NCI-H2196 (cell line): ENCODE measurements around the gene SDCCAG8.

ENCODE experiments used
- DNase-seq: peaks from one replicate; lab custom pipeline; 2025; ENCODE audit not compliant: unreplicated experiment; lab: John Stamatoyannopoulos, UW

SDCCAG8 gene

DNA sequence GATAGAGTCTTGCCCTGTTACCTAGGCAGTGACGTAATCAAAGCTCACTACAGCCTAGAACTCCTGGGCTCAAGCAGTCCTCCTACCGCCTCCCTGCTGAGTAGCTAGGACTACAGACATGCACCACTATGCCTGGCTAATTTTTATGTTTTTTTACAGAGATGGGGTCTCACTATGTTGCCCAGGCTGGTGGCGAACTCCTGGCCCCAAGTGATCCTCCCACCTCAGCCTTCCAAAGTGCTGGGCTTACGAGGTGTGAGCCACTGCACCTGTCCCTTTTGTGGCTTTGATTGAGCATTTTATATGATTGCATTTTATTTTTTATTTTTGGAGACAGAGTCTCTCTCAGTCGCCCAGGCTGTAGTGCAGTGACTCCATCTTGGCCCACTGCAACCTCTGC is 25.8 kb downstream of the SDCCAG8 start:
- no peak for DNase-seq

DNA sequence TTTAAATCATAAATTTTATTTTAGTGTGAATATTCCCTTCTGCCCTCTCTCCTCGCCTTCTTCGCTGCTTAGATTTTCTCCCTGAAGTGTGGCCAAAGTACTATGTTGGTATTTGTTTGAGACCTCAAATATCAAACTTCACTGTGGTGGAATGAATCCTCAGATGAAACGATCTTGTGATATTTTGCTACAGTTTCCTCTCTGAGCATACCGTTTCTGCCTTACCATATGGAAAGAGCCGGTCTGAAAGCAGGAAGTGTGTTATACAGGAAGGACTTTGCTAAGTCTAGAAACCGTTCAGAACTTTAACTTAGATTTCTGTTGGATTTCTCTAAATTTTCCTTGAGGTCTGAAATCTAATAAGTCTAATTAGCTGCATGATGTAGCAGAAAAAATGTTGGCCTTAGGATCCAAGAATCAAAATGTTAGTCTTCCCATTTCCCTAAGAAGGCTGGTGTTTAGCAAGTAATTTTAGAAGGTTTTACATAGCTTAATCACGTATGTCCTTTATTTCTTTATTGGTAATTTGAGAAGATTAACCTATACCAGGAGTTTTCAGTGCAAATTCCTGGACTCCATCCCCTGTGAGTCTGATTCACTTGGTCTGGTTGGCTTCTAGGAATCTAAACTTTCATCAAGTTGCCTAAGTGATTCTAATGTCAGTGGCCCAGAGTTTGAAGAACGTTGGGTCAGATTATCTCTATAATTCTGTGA is 30.7 kb downstream of the SDCCAG8 start:
- DNase-seq, result no peak

DNA sequence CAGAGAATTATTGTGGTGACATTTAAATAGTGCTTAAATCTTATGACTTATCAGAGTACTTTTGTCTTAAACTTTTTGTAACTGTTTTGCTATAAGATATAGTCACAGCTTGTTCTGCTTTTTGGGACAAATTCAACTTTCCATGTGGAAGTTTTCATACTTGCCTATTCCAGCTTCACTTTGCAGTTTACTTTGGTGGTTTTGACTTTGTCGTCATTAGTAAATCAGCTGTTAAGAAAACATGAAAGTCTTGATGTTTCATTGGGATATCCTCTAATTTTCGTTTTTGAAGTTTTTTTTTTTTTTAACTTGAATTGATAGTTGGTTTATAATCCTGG is 31.3 kb downstream of the SDCCAG8 start:
- no peak for DNase-seq

DNA sequence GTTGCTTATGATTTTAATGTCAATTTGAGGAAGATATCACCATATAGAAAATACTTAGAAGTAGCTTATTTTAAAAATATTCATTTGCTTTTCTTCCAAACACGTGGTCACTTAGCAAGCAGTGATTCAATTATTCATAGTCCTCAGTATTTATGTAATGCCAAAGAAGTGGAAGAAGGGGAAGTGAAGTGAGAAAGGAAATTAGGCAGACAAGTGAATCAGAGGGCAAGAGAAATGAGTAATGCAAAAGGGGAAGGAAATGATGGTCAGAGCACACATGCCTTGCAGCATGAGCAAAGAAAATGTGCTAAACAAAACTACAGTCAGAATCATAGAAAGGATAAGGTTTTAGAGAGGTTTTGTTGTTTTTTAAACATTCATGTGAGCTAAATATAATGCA is 31.8 kb downstream of the SDCCAG8 start:
- no peak for DNase-seq

DNA sequence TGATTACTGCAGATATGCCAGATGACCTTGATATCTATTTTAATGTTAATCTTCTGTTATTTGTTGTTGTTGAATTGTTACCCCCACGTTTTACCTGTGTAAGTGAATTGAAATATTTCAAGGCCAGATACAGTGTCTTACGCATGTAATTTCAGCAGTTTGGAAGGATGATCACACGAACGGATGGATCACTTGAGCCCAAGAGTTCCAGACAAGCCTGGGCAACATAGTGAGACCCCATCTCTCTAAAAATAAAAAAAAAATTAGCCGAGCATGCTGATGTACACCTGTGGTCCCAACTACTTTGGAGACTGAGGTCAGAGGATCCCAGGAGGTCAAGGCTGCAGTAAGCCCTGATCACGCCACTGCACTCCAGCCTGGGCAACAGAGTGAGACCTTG is 32.2 kb downstream of the SDCCAG8 start:
- DNase-seq, result no peak

DNA sequence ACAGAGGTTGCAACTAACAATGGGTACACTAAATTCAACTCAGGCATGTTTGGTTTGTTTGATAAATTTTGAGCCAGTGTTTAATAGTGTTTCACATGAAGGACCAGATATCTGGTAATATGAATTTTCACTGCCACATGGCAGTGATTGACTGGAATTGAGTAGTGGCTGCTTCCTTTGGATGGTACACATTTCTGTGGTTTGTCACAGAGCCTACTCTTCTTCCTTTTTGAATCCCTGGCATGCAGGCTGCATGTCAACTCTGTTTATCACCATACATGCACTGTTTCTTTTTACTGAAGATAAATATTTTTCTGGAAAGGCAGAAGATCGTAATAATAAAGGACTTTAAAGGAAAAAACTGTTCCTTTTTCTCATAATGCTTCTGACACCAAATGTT is 35.5 kb downstream of the SDCCAG8 start:
- DNase-seq, result no peak

DNA sequence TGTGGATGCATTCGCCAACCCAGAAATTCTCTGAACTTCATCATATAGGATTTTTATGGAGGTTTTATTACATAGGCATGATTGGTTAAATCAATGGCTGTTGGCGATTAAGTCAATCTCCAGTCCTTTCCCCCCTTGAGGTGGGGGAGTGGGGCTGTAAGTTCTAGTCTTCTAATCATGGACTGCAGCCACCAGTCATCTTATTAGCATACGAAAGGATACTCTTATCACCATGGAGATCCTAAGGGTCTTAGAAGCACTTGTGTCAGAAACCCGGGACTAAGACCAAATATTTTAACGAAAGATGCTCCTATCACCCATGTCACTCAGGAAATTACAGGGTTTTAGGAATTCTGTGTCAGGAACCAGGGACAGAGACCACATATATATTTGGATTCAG is 36.3 kb downstream of the SDCCAG8 start:
- no peak for DNase-seq

DNA sequence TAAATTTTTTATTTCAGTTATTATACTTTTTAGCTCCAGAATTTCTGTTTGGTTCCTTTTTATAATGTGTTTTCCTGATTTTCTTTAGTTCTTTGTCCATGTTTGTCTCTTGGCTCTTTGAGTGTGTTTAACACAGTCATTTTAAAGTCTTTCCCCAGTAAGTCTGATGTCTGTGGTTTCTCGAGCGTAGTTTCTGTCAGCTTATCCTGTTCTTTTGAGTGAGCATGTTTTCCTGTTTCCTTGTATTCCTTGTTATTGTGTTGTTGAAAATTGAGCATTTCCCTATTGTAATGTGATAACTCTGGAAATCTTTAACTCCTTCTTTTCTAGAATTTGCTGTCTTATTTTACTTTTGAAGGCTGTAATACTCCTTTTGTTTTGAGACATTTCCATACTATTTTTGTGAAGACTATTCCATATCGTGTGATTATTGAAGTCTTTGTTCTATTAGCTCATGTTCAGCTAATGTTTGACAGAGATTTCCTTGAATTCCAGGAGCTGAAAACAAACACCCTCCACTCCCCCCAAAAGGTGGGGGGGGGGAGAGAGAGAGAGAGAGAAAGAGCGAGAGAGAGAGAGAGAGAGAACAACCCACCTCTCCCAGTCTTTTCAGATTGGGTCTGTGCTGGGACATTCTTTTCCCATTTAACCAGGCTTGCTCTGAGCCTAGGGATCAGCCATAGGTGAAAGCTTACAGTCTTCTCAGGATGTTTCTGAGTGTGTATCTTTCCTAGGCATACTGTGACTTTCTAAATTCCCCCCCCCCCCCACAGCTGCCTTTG is 38.3 kb downstream of the SDCCAG8 start:
- DNase-seq, result no peak

DNA sequence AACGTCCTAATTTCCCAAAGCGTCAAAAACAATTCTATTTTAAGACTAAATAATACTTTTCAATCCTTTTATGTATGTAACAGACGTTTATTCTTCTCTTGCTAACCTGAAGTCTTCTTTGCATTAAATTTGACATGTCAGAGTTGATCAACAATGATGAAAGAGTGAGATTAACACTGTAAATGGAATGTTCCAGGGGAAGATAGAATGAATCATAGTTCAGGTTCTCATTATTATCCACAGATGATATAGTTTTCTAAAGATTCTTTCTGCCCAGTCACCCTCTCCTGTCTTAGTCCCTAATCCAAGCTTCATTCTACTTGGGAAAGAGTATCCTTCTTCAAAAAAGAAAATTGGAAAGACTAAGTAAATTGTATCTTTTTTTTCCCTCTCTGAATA is 38.9 kb downstream of the SDCCAG8 start:
- DNase-seq, result no peak

DNA sequence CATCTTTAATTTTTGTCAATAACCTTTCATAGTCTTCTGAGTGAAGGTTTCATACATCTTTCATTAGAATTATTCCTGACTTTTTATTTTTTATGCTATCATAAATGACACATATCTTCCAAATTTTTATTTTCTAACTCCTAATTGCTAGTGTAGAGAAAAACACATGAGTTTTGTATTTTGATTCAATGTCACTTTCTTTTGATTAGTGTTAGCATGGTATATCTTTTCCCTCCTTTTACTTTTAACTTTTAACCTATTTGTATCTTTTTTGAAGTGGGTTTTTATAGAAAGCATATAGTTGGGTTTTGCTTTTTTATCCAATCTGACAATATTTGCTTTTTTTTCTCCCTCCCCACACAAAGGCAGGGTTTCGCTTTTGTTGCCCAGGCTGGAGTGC is 43.2 kb downstream of the SDCCAG8 start:
- DNase-seq, result no peak

DNA sequence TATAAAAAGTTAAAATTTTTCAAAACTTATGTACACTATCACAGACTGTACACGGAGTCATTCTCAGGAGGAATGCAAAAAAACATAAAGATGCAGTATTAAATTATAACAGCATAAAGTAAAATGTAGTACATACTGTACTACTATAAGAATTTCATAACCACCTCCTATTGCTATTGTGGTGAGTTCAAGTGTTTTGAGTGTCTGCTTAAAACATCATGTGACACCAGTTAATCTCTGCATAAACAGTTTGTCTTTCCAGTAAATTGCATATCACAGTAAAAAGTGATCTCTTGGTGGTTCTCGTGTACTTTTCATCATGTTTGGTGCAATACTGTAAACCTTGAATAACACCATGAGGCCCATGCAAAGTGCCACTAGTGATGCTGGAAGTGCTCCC is 45.2 kb downstream of the SDCCAG8 start:
- DNase-seq, result no peak

DNA sequence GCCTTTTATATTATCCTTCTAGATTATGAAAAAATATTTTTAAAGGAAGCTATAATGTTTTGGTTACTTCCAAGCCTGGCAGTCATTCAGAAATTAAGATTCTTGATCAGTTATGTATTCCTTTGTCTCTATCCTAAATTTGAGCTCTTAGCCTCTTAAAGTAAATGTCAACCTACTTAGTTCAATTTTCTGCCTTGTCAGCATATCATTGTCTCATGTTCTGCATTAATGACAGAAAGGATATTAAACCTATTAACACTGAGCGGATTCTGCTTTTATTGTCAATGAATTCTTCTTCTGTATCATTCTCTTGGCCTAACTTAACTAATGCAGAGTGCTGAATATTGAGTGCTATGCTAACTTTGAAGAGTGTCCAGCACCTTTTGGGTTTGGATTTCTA is 56.0 kb downstream of the SDCCAG8 start:
- no peak for DNase-seq

DNA sequence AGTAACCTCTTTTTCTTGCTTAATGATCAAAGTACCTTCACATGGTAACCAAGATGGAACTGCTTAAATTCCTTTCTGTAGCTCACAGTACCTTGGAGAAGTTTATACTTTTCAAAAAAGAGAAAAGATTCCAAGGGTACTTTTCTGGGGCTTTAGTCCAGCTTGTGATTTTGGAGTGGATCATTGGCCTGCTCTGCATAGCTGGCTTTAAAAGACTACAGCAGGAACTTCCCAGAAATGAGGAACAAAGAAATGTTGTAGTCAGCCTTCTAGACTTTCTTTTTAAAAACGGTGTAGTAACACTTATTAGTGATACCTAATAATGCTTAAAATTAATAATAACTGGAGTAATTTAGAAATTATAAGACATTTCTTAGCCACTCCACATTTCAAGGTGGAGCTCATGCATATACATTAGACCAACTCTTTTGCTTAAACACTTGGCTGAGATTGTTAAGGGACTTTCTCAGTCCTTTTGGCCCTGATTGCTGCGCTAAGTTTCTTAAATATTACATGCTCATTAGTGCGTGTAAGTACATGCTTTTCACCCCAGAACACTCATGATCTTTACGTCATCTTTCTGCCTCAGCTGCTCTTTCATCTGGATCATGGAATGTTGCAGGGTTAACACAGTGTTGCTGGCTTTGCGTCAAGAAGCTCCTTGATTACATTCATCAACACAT is 57.3 kb downstream of the SDCCAG8 start:
- no peak for DNase-seq

DNA sequence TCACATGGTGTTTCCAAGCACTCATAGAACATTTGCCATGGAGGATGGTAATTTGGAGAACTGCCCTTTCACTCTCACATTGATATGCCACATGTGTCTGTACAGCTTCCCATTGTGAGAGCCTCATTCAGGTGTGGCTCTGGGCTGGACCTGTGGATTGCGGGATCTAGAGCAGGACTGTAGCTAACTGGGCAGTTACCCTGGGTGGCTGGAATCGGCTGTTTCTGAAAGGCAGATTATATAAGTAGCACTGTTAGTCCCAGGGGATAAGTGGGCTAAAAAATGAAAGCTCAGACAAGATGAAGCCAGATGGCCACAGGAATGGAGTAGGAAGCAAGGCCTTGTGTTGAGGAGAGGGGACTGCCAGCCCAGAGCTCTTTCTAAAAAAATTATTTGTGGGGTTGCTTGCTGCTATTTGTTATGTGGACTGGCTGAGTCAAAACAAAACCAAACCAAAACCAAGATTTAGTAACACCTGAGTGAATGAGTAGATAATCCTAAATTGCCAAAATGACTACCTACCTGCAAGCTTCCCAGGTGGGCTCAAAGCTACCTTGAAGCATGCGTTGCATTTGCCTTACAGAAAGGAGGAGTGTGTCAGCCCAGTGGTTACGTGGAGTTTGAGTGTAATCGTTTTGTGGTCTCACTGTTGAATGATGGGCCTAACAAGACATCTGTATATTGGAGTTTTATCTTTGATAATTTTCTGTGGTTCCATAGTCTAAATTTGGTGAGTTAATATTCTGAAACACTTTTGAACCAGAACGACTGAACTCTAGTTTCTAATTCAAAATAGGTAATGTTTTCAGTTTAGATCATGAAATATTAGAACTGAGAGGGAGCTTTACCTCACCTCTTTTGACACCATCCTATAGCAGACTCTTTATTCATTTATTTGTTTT is 58.0 kb downstream of the SDCCAG8 start:
- DNase-seq, result no peak

DNA sequence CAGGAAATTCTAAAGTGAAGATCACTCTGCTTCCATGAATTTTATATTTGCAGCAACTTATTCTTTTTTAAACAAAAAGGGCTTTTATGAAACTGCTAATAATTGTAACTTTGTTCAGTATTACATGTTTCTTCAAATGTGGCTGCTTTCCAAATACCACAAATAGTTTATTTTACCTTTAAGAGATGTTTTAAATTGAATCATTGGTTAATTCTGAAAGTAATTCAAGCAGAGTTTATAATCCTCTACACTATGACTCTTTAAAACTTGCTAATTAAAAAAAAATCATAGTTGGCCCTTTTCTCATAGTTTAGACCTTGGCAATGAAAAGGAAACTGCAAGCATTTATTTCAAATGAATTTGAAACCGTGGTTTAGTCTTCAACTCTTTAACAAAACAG is 59.6 kb downstream of the SDCCAG8 start:
- DNase-seq, result no peak

DNA sequence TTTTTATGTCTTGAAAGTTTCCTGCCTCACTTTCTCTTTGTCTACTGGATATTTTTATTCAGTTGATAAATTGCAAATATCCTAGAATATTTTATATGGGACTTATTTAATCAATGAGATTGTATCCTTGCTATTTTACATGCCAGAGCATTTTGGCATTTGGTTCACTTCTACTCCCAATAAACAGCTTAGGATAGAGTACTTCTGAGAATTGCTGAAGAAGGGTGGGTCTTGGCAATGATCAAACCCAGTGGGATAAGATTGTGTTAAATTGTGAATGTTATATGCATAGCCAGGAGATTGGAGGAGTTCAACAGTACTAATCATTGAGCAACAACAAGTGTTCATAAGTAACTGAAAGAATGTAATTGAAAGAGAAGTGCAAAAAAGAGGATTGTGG is 60.1 kb downstream of the SDCCAG8 start:
- DNase-seq, result no peak

DNA sequence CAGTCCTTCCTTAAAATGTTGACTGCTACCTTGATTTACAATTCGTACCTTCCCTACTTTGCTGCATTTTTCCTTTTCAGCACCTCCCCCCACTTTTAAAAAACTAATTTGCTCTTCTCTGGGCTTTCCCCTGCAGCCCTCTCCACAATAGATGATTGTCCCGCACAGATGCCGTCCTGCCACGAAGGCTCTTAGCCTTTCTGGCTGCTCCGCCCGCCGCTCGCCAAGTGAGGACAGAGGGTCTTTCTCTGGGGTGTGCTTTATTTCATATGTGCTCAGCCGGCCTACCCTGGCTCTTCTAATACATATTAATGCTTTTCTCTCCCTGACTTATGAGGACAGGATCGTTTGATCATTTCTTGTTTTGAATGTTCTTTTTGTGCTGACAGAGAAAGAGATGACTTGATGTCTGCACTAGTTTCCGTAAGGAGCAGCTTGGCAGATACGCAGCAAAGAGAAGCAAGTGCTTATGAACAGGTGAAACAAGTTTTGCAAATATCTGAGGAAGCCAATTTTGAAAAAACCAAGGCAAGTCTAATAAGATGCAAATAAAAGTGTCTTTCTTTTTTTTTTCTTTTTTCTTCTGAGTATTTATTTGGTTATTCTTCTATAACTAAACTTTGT is 60.6 kb downstream of the SDCCAG8 start:
- no peak for DNase-seq

DNA sequence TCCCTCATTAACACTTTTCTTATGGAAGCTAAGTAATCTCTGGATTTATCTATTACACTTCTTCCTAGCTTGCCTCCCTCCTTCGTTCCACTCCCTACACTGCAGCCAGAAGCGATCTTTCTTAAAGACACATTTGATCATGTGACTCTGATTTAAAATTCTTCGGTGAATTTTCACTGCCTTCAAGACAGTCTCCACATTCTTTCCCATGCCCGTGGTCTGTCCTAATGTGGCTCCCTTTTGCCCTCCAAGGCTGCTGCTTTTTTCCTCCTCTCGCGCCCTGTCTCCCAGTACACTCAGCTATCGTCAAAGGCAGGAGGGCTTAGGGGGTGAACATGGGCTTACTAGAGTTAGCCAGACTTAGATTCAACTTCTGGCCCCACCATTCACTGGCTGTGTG is 64.4 kb downstream of the SDCCAG8 start:
- no peak for DNase-seq

DNA sequence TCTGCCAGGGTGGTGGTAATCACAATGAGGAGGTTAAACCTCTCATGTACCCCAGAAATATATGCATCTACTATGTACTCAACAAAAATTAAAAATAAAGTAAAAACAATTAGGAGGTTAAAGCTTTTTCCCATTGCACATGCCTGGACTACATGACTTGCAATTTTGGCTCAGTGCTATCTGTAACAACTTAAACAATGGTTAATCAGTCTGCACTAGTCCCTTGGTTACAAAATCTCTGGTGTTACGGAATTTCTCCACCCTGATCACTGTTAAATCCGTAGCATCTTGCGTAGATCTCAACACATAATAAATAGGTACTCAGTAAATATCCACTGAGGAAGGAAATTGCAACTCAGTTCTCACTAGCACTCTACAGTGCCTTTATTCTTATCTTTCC is 66.5 kb downstream of the SDCCAG8 start:
- no peak for DNase-seq

DNA sequence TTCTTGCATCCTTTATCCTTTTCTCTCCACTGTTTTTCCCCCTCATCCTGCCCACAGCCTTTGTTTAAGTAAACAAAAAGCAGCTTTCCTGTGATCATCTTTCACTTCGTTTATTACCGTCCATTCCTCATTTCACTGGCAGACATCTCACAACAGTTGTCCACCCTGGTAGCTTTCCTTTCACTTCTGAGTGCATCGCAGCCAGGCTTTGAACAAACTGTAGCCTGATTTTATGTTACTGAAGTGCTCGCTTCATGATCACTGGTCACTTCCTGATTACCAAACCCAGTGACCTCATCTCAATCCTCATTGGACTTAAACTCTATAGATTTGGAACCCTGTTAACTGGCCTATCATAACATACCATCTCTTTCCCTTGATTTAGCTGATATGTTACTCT is 67.7 kb downstream of the SDCCAG8 start:
- DNase-seq, result no peak
